GM21390 (cell line): ENCODE measurements around the gene KDF1.
"Not testable (repeated sequence)": the region's sequence is repeated elsewhere in the genome, so short reads cannot be mapped to it uniquely, and the experiment has no call there.

Experiments
- ATAC-seq: cut with Tn5 transposase; IDR thresholded peaks from one replicate; pipeline ENCODE4 v1.9.1; 2021; ENCODE audit not compliant: unreplicated experiment

The KDF1 gene

GRCh38 chr1:26994787-26995517 lies 34.7 kb upstream of the KDF1 start:
- ATAC-seq: no peak

- no peak for ATAC-seq
Measured at GRCh38 chr1:26994020-26994786, 33.9 kb upstream of the KDF1 start.

GRCh38 chr1:26993237-26994019 lies 33.2 kb upstream of the KDF1 start, which contains the start of gene TRNP1:
TRNP1 (plus strand) TSS chr1:26993692; CDS start chr1:26993787, 95 bp downstream.
- ATAC-seq: no peak

- ATAC-seq: no peak
Measured at GRCh38 chr1:26991310-26992116, 31.2 kb upstream of the KDF1 start.

- ATAC-seq: not testable (repeated sequence)
Measured at GRCh38 chr1:26989403-26990109, 29.3 kb upstream of the KDF1 start.

- no peak for ATAC-seq
Measured at GRCh38 chr1:26986658-26987057, 26.4 kb upstream of the KDF1 start.

- ATAC-seq: no peak
Measured at GRCh38 chr1:26984291-26984690, 24.0 kb upstream of the KDF1 start.

GRCh38 chr1:26983863-26984262 lies 23.6 kb upstream of the KDF1 start:
- ATAC-seq: no peak

- ATAC-seq: no peak
Measured at GRCh38 chr1:26981146-26981846, 21.0 kb upstream of the KDF1 start.

- ATAC-seq: no peak
Measured at GRCh38 chr1:26978901-26979300, 18.6 kb upstream of the KDF1 start.

- ATAC-seq: no peak
Measured at GRCh38 chr1:26976621-26977510, 16.6 kb upstream of the KDF1 start.

- ATAC-seq: no peak
Measured at GRCh38 chr1:26972821-26973220, 12.6 kb upstream of the KDF1 start.

GRCh38 chr1:26972390-26972789 lies 12.1 kb upstream of the KDF1 start:
- ATAC-seq: no peak

GRCh38 chr1:26971590-26971989 lies 11.3 kb upstream of the KDF1 start:
- no peak for ATAC-seq

- no peak for ATAC-seq
Measured at GRCh38 chr1:26970810-26971209, 10.5 kb upstream of the KDF1 start.

- ATAC-seq: no peak
Measured at GRCh38 chr1:26965628-26966027, 5.4 kb upstream of the KDF1 start.

- no peak for ATAC-seq
Measured at GRCh38 chr1:26965213-26965612, 4.9 kb upstream of the KDF1 start.

GRCh38 chr1:26961826-26962225 lies 1.6 kb upstream of the KDF1 start:
- no peak for ATAC-seq

- ATAC-seq: no peak
Measured at GRCh38 chr1:26960625-26960966, 328 bp upstream of the KDF1 start.
